Right renal cortex interstitium (tissue), 3 donors: Measurements from ENCODE around the gene CIAO2B. TPM values are rescaled to one million over a fixed set of nuclear protein-coding genes. Genes with fewer than 3 reads are reported as not detected.
"Not testable (repeated sequence)": the region's sequence is repeated elsewhere in the genome, so short reads cannot be mapped to it uniquely, and the experiment has no call there.

ENCODE experiments used
- DNase-seq, 3 donors: peaks; one replicate each; pipeline ENCODE4 v3.0.0-alpha.2; 2013; ENCODE audit warnings: low read depth in 3 of 3, low spot score in 2 of 3
- polyA plus RNA-seq, 3 donors: library from polyadenylated mRNA; unstranded; fragments of 120-200 nt; gene quantifications; one replicate each; pipeline ENCODE4 v1.2.1, GENCODE V29; 2013; ENCODE audit not compliant: insufficient read length in 3 of 3

The CIAO2B gene
- polyA plus RNA-seq, 3 donors, result 76.4 to 98.5 (median 95.7) TPM

DNA sequence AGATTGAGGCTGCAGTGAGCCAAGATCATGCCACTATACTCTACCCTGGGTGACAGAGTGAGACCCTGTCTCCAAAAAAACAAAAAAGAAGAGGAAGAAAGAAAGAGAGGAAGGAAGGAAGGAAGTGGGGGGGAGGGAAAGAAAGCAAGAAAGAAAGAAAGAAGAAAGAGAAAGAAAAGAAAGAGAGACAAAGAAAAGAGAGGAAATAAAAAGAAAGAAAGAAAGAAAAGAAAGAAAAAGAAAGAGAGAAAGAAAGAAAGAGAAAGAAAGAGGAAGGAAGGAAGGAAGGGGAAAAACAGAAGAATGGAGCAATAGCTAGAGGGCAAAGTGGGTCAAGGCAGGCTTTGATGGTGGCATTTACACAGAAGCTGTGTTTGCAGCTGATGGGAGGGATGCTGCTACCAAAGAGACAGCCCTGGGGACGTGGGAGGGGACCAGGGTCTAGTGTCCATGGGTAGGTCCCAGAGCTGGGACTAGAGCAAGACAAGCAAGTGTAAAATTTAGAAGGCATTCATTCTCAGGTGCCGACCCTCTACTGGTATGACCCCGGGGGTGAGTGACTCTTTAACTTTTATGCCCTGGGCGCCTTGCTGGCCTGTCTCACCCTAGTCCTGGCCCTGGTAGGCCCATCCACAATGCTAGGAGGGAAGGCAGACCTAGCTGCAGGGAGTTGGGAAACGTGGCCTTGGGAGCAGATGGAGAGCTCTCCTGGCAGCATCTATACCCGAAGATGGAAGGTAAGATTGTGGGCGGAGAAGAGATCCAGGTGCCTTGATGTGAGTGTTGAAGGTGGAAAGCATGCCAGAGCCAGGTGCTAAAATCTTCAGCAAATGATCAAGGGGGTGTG is 24.9 kb upstream of the CIAO2B start:
- no peak for DNase-seq

DNA sequence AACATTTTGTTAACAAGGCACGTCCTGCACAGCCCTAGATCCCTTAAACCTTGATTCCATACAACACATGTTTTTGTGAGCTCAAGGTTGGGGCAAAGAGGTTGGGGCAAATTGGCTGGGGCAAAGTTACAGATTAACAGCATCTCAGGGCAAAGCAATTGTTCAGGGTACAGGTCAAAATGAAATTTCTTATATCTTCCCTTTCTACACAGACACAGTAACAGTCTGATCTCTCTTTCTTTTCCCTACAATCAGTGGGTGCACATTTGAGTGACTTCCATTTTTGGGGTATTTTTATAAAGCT is 21.9 kb upstream of the CIAO2B start:
- not testable (repeated sequence) for DNase-seq

DNA sequence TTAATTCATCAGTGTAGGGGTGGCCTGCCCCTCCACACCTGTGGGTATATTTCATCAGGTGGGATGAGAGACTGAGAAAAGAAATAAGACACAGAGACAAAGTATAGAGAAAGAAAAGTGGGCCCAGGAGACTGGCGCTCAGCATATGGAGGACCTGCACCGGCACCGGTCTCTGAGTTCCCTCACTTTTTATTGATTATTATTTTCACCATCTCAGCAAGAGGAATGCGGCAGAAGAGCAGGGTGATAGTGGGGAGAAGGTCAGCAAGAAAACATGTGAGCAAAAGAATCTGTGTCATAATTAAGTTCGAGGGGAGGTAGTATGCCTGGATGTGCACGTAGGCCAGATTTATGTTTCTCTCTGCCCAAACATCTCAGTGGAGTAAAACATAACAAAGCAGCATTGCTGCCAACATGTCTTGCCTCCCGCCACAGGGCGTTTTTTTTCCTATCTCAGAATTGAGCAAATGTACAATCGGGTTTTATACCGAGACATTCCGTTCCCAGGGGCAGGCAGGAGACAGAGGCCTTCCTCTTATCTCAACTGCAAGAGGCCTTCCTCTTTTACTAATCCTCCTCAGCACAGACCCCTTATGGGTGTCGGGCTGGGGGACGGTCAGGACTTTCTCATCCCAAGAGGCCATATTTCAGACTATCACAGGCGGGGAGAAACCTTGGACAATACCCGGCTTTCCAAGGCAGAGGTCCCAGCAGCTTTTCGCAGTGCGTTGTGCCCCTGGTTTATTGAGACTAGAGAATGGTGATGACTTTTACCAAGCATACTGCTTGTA is 21.4 kb upstream of the CIAO2B start:
- DNase-seq, result not testable (repeated sequence)

DNA sequence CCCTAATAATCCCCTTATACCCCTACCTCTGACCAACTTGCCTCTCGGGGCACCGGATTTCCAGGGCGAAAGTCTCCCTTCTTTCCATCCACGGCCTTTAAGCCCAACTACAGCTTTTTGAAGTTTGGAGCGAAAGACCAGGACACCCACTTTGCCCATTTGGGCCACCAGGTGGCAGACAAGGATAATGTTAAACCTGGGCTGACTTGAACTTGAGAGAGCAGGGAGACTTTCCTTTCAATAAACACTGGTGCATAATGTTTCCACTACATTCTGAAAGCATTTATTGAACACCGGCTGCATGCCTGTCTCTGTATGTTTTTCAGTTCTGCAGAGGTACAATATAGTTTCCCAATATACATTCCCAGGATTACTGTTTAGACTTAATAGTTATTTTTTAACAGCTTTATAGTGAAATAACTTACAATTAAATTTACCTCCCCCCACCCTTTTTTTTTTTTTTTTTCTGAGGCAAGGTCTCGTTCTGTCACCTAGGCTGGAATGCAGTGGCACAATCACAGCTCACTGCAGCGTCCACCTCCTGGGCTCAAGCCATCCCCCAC is 20.0 kb upstream of the CIAO2B start:
- DNase-seq, result peak in 1 of 3 donors; percentile 48

DNA sequence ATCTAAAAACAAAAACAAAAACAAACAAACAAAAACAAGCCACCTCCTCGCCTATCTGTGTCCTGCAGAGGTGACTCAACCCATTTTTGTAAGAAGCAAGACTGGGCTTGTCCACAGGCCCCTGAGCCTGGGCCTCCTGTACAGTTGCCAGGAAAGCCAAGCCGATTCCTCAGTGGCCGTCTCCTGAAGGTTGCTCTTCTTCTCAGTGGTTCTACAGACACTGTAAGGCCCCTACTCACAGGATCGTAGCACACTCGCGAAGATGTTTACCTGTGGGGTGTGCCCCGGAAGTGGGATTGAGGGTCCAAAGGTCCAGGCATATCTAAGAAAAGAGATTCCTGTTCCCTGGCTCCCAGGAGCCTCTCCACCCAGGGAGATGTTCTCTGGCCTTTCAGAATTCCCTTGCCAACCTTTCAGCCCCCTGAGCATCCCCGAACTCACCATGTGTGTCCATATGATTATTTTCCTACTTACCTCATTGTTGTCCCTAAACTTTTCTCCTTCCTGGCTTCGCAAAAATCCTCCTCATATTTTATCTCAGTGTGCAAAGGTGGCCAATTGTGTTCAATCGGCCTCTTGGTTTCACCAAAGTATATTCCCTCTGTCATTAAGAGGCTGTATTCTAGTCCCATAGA is 19.4 kb upstream of the CIAO2B start:
- DNase-seq, result no peak

DNA sequence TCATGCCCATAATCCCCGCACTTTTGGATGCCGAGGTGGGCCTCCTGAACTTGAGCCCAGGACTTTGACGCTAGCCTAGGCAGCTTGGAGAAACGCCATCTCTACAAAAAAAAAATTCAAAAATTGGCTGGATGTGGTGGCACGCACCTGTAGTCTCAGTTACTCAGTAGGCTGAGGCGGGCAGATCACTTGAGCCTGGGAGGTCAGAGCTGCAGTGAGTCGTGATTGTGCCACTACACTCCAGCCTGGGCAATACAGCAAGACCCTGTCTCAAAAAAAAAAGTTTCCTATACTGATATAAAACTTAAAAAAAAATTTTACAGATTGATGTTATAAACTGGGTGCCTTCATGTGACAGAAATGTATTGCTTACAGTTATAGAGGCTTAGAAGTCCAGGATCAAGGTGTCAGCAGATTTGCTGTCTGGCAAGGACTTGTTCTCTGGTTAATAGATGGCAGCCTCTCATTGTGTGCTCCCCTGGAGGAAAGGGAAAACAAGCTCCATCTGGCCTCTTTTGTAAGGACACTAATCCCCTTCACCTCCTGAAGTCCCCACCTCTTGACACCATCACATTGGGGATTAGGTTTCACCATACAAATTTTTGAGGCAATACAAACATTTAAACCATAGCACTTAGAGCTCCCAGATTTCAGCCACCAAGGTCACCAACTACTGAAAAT is 18.4 kb upstream of the CIAO2B start:
- no peak for DNase-seq

DNA sequence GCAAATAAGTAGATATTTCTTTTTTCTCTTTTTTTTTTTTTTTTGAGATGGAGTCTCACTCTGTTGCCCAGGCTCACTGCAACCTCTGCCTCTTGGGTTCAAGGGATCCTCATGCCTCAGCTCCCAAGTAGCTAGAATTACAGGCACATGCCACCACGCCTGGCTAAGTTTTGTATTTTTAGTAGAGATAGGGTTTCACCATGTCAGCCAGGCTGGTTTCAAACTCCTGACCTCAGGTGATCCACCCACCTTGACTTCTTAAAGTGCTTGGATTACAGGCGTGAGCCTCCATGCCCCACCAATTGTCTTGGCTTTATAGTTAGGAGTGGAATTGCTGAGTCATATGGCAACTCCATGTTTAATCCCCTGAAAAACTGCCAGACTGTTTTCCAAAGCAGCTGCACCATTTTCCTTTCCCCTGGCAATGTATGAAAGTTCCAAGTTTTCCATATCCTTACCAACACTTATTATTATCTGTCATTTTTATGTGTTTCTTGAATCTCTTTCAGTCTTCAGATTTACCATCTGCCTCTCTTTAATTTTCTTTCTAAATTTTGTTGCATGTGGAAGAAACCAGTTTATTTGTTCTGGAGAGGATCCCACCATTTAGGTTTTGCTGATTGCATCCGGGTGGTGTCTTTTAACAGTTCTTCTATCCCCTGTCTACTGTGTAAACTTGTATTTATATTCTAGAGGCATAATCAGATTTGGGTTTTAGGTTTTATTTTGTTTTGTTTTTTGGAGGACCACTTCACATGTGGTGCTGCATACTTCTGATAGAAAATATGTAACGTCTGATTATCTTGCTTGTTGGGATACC is 17.0 kb upstream of the CIAO2B start:
- DNase-seq, result no peak

DNA sequence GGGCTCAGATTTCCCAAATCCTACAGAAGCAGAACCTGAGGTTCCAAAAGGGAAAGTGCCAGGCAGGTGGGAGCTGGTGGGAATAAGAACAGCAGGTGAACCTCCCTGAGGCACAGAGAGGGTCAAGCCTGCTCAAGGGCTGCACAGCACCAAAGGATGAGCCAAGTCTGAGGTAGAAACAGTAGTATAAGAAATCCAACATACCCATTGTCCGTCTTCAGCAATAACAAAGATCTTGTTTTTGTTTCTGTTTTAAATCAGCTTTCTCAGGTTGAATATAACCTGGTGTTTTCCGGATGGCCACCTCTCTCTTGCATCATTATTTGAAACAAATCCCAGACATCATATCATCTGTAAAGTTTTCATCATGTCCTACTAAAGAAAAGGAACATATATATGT is 16.2 kb upstream of the CIAO2B start:
- no peak for DNase-seq

DNA sequence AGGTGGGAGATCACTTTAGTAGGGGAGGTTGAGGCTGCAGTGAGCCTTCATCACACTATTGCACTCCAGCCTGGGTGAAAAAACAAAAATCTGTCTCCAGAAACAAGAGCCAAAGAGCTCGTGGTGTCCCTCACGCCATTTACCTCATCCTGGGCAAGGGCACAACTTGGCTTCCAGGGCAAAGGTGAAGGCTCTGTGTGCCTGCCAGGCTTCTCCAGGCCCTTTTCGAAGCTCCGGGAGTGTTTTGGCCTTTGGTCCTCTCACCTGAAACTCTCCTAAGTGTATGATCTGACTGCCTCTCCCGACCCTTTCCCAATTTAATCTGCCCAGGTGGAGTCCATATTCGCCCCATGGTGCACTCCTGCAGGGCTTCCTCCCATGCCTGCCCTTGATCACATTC is 15.3 kb upstream of the CIAO2B start:
- DNase-seq, result no peak

DNA sequence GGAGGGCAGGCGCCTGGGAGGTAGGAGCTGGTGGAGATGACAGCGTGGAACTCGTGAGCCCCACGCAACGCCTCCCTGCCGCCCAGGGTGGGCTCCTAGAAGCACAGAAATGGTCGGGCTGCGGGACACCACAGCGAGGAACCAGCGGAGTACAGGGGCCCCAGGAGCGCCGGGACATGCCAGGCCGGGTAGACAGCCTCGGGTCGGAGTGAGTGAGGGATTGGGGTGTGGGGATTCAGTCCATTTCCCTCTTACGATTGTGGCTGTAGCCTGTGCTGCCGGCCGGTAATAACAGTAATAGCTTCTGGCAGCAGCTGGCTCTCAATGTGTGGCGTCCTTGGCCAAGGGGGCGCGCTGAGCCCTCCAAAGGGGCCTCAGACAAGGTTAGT is 14.6 kb upstream of the CIAO2B start:
- DNase-seq, result no peak

DNA sequence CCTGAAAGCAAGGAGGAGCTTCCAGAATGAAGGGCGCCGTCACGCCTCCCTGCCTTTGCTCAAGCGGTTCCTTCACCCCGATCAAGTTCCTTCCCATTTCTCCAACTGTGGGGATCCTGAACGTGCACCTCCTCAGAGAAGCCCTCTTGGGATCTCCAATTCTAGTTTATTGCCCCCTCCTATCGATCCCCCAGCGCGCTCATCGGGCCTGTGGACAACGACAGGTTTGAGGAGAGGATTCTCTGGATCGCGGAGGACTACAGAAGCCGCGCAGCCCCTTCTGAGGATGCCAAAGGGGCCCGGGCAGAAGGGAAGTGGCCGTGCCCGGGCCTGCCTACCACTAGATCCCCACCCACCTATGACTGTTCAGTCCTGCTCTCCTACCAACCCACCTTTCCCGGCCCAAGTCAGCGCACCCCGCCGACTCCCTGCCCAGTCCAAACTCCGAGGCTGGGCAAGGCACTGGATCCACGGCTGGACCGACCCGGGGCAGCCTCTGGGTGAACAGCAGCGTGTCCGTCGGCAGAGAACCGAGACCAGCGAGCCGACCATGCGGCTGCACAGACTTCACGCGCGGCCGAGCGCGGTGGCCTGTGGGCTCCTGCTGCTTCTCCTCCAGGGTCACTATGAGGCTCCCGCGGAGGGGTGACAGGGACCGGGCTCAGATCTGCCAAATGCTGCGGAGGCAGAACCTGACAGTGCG is 14.1 kb upstream of the CIAO2B start:
- no peak for DNase-seq

DNA sequence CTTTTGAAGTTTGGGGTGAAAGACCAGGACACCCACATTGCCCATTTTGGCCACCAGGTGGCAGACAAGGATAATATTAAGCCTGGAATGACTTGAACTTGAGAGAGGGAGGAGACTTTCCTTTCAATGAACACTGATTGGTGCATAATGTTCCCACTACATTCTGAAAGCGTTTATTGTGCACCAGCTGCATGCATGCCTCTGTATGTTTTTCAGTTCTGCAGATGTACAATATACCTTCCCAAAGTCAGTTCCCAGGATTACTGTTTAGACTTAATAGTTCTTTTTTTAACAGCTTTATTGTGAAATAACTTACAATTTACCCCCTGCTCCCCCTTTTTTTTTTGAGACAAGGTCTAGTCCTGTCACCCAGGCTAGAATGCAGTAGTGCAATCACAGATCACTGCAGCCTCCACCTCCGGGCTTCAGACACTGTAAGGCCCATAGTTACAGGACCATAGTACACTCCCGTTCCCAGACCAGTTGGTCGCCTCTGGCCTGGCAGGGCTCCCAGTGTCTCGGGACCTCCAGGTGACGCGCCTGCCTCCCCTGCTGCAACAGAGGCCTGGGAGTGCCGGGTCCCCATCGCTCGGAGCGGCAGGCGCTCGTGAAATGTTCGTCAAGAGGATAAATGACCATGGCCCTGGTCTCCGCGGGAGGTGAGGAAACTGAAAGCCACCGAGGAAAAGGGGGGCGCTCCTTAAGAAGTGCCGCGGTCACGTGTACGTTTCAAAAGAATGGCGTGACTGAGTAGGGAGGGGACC is 13.3 kb upstream of the CIAO2B start:
- peak; percentile 69 to 75 (median 74) for DNase-seq

DNA sequence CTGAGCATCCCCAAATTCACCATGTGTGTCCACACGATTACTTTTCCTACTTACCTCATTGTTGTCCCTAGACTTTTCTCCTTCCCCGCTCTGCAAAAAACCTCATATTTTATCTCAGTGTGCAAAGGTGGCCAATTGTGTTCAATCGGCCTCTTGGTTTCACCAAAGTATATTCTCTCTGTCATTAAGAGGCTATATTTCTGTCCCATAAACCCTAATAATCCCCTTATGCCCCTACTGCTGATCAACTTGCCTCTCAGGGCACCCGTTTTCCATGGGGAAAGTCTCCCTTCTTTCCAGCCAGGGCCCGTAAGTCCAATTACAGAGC is 12.7 kb upstream of the CIAO2B start:
- no peak for DNase-seq

DNA sequence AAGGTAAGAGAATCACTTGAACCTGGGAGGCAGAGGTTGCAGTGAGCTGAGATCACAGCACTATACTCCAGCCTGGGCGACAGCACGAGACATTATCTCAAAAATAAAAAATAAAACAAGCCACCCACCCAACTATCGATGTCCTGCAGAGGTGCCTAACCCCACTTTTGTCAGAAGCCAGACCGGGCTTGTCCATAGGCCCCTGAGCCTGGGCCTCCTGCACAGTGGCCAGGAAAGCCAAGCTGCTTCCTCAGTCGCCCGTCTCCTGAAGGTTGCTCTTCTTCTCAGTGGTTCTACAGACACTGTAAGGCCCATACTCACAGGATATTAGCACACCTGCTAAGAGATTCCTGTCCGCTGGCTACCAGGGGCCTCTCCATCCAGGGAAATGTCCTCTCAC is 12.3 kb upstream of the CIAO2B start:
- DNase-seq, result no peak

DNA sequence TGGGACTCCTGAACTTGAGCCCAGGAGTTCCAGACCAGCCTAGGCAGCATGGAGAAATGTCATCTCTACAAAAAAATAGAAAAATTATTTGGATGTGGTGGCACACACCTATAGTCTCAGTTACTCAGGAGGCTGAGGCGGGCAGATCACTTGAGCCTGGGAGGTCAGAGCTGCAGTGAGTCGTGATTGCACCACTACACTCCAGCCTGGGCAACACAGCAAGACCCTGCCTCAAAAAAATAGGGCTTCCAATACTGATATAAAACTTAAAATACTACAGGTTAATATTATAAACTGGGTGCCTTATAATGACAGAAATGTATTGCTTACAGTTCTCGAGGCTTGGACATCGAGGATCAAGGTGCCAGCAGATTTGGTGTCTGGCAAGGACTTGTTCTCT is 11.7 kb upstream of the CIAO2B start:
- no peak for DNase-seq

DNA sequence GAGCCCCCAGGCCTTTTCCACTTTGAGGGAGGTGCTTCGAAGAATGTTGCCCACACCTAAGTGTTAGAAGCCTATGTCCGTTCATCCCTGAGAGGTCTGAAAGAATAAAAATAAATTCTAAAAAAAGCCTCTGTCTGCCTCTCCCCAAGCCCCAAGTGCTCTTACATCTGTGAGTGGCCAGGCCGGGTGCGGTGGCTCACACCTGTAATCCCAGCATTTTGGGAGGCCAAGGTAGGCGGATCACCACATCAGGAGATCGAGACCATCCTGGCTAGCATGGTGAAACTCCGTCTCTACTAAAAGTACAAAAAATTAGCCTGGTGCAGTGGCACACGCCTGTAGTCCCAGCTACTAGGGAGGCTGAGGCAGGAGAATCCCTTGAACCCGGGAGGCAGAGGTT is 10.8 kb upstream of the CIAO2B start:
- DNase-seq, result not testable (repeated sequence)

DNA sequence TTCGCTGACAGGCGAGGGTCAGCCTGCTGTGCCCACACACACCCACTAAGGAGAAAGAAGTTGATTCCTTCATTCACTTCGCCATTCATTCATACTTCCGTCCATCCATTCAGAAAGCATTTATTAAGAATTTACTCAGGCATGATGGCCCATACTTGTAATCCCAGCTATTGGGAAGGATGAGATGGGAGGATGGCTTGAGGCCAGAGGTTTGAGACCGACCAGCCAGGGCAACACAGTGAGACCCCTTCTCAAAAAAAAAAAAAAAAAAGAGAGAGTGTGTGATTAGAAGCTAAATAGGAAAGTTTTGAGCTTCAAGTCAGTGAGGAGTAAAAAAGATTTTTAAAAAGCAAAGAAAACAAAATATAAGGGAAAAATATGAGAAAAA is 9.8 kb upstream of the CIAO2B start:
- DNase-seq, result no peak

DNA sequence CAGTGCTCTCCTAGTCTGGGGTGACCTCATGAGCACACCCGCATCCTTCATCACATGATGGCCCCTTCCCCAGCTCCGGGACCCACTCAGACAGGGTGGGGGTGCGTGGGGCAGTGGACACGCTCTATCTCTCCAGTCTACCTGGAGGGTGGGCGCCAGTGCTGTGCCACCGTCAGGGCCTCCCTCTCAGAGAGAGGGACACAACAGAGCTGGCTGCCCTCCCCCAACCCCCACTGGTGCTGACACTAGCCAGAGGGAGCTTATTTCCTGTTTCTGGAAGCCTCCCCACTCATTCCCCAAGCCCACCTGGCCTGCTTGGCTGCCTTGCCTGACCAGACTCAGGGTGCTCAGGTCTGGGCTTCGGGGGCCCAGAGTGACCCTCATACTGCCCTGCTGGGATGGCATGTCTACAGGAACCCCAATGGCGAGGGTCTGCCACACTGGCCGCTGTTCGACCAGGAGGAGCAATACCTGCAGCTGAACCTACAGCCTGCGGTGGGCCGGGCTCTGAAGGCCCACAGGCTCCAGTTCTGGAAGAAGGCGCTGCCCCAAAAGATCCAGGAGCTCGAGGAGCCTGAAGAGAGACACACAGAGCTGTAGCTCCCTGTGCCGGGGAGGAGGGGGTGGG is 9.3 kb upstream of the CIAO2B start:
- no peak for DNase-seq
